ENCODE measurements around the gene ZDHHC4. TPM values are rescaled to one million over a fixed set of nuclear protein-coding genes. Genes with fewer than 3 reads are reported as not detected.

ZDHHC4 gene
- total and polyA plus RNA-seq, 3 donors from 2014 or later: 59.4 to 77.7 (median 75.8) TPM

- intact Hi-C loops (cut with DNase I; ENCODE audit: low total_unique reads): no loop called here
These were observed 39.8 kb downstream of the ZDHHC4 start for GRCh38 chr7:6616854-6617643.

DNA sequence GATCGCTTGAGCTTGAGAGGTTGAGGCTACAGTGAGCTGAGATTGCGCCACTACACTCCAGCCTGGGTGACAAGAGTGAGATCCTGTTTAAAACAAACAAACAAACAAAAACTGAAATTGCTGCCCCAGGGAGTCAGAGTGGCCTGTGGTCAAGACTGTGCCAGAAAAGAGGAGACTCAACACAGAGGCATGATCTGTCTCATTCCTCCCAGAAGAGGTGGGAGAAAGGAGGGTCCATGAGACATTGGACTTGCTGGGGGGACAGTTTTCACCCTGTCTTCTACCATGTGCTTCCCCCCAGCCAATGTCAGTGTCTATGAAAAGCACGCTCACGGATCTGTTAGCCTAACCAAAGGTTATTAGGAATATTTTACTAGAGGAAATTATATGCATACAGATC lies 41.4 kb downstream of the ZDHHC4 start:
- Histone ChIP-seq H3K4me3 (no peak overlapping the region), H3K27me3 (no peaks in the 10 kb centered on the region), H3K4me1 (peaks cover 10% of the 10 kb centered on the region), H3K27ac (no peak overlapping the region), H3K9me3 (no peaks in the 10 kb centered on the region), H3K36me3 (ENCODE audit: low read depth, missing control alignments) (no peaks in the 10 kb centered on the region)
- TF ChIP-seq POLR2A (IDR thresholded peaks at IDR 0.05) (no peak), CTCF (IDR thresholded peaks at IDR 0.05) (no peak)
- no peak for DNase-seq
- intact Hi-C loops (cut with DNase I; ENCODE audit: low total_unique reads): no loop called here
- WGBS, 2 donors: 75 to 84% methylated on average over 4 of the region's 4 CpGs

More at GRCh38 chr7:6616854-6617643, 39.8 kb downstream of the ZDHHC4 start:
- Histone ChIP-seq H3K27ac (no peak overlapping the region), H3K36me3 (ENCODE audit: low read depth, missing control alignments) (no peaks in the 10 kb centered on the region), H3K4me1 (peaks cover 10% of the 10 kb centered on the region), H3K27me3 (no peaks in the 10 kb centered on the region), H3K9me3 (no peaks in the 10 kb centered on the region), H3K4me3 (no peak overlapping the region)
- no peak for TF ChIP-seq POLR2A (IDR thresholded peaks at IDR 0.05)
- no peak for TF ChIP-seq CTCF (IDR thresholded peaks at IDR 0.05)
- DNase-seq: no peak
- WGBS, 2 donors: 85 to 90% methylated on average over 9 to 20 of the region's 20 CpGs

- Histone ChIP-seq H3K36me3 (ENCODE audit: low read depth, missing control alignments) (no peaks in the 10 kb centered on the region), H3K9me3 (no peaks in the 10 kb centered on the region), H3K27me3 (no peaks in the 10 kb centered on the region), H3K4me1 (peaks cover 6% of the 10 kb centered on the region), H3K4me3 (no peak overlapping the region), H3K27ac (no peak overlapping the region)
- intact Hi-C loops (cut with DNase I; ENCODE audit: low total_unique reads): no loop called here
- 87 to 96% methylated on average over 3 of the region's 3 CpGs for WGBS, 2 donors
- no peak for DNase-seq
- TF ChIP-seq CTCF (IDR thresholded peaks at IDR 0.05): no peak
- TF ChIP-seq POLR2A (IDR thresholded peaks at IDR 0.05): no peak
These were observed 42.7 kb downstream of the ZDHHC4 start for GRCh38 chr7:6619961-6620360.

DNA sequence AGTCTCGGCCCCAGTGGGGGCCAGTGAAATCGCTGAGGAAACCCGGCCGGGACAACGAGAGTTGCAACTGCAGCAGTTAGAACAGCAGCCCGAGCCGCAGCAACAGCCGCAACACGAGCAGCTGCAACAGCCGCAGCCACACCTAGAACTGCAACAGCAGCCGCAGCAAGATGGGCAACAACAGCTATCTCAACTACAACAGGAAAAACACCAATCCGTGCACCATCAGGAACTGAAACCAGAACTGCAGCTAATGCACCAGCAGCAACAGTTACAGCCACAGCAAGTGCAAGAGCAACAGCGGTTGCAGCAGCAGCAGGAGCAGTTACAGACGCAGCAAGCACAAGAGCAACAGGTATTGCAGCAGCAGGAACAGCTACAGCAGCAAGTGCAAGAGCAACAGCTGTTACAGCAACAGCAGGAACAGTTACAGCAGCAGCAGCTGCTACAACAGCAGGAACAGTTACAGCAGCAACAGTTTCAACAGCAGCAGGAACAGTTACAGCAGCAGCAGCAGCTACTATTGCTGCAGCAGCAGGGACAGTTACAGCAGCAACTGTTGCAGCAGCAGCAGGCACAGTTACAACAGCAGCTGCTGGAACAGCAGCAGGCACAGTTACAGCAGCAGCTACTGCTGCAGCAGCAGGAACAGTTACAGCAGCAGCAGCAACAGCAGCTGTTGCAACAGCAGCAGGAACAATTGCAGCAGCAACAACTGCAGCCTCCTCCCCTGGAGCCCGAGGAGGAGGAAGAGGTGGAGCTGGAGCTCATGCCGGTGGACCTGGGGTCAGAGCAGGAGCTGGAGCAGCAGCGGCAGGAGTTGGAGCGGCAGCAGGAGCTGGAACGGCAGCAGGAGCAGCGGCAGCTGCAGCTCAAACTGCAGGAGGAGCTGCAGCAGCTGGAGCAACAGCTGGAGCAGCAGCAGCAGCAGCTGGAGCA lies 44.2 kb downstream of the ZDHHC4 start:
- no peaks in the 10 kb centered on the region for H3K27me3 ChIP-seq
- peak overlapping the region; percentile 15 to 31 for H3K4me3 ChIP-seq
- no peaks in the 10 kb centered on the region for H3K4me1 ChIP-seq
- TF ChIP-seq CTCF (IDR thresholded peaks at IDR 0.05): no peak
- TF ChIP-seq POLR2A (IDR thresholded peaks at IDR 0.05): no peak
- 70 to 78% methylated on average over 16 to 20 of the region's 20 CpGs for WGBS, 2 donors
- H3K36me3 ChIP-seq (ENCODE audit: low read depth, missing control alignments): no peaks in the 10 kb centered on the region
- no peaks in the 10 kb centered on the region for H3K9me3 ChIP-seq
- DNase-seq: no peak
- no peak overlapping the region for H3K27ac ChIP-seq
- intact Hi-C loops (cut with DNase I; ENCODE audit: low total_unique reads): no loop called here
